ENCODE results near the gene SLC4A2.

SLC4A2 gene

GRCh38 chr7:151079199-151079910 lies 20.0 kb downstream of the SLC4A2 start:
- H3K9me3 ChIP-seq (ENCODE audit: control insufficient read depth, low read length), result no peaks in the 10 kb centered on the region
- peak overlapping the region; percentile 82 for H3K4me3 ChIP-seq (ENCODE audit: insufficient read depth, low read depth, low read length)
- H3K27me3 ChIP-seq (ENCODE audit: control insufficient read depth, insufficient read depth, low read length, poor library complexity, severe bottlenecking), result peaks cover 9% of the 10 kb centered on the region
- H3K27ac ChIP-seq (ENCODE audit: insufficient read depth, low read depth, low read length, poor library complexity, severe bottlenecking), result no peak overlapping the region
- WGBS, 2 experiments, result 88% methylated on average over 27 of the region's 27 CpGs
- peaks cover 14% of the 10 kb centered on the region for H3K36me3 ChIP-seq (ENCODE audit: control insufficient read depth, insufficient read depth, low read length)
- H3K4me1 ChIP-seq (ENCODE audit: control insufficient read depth, insufficient read depth, low read length), result peaks cover 34% of the 10 kb centered on the region

- 3% methylated on average over 31 of the region's 31 CpGs for WGBS, 2 experiments
- H3K9me3 ChIP-seq (ENCODE audit: control insufficient read depth, low read length), result no peaks in the 10 kb centered on the region
Measured at GRCh38 chr7:151080067-151080521, 20.7 kb downstream of the SLC4A2 start.

GRCh38 chr7:151080522-151081169 lies 21.3 kb downstream of the SLC4A2 start, which contains the start of gene FASTK:
Gene FASTK (minus strand): TSS chr7:151080809. CDS start chr7:151080766, 43 bp downstream.
- Histone ChIP-seq H3K4me1 (ENCODE audit: control insufficient read depth, insufficient read depth, low read length) (peaks cover 42% of the 10 kb centered on the region), H3K27me3 (ENCODE audit: control insufficient read depth, insufficient read depth, low read length, poor library complexity, severe bottlenecking) (peaks cover 12% of the 10 kb centered on the region), H3K4me3 (ENCODE audit: insufficient read depth, low read depth, low read length) (peak within 1 kb of the TSS; percentile 82), H3K27ac (ENCODE audit: insufficient read depth, low read depth, low read length, poor library complexity, severe bottlenecking) (no peak within 1 kb of the TSS), H3K9me3 (ENCODE audit: control insufficient read depth, low read length) (no peaks in the 10 kb centered on the region), H3K36me3 (ENCODE audit: control insufficient read depth, insufficient read depth, low read length) (peaks cover 5% of the 10 kb centered on the region)
- 1% methylated on average over 66 of the region's 66 CpGs for WGBS, 2 experiments

More at GRCh38 chr7:151080067-151080521, 20.7 kb downstream of the SLC4A2 start:
- H3K36me3 ChIP-seq (ENCODE audit: control insufficient read depth, insufficient read depth, low read length), result peaks cover 7% of the 10 kb centered on the region
- H3K27ac ChIP-seq (ENCODE audit: insufficient read depth, low read depth, low read length, poor library complexity, severe bottlenecking), result no peak overlapping the region
- peaks cover 12% of the 10 kb centered on the region for H3K27me3 ChIP-seq (ENCODE audit: control insufficient read depth, insufficient read depth, low read length, poor library complexity, severe bottlenecking)
- peaks cover 38% of the 10 kb centered on the region for H3K4me1 ChIP-seq (ENCODE audit: control insufficient read depth, insufficient read depth, low read length)
- H3K4me3 ChIP-seq (ENCODE audit: insufficient read depth, low read depth, low read length), result peak overlapping the region; percentile 82

GRCh38 chr7:151081170-151082101 lies 22.0 kb downstream of the SLC4A2 start:
- H3K4me1 ChIP-seq (ENCODE audit: control insufficient read depth, insufficient read depth, low read length), result peaks cover 42% of the 10 kb centered on the region

GRCh38 chr7:151082141-151083070 lies 23.0 kb downstream of the SLC4A2 start:
- 69 to 72% methylated on average over 40 to 42 of the region's 42 CpGs for WGBS, 2 experiments
- no peaks in the 10 kb centered on the region for H3K9me3 ChIP-seq (ENCODE audit: control insufficient read depth, low read length)
- H3K4me1 ChIP-seq (ENCODE audit: control insufficient read depth, insufficient read depth, low read length), result peaks cover 42% of the 10 kb centered on the region
- H3K27me3 ChIP-seq (ENCODE audit: control insufficient read depth, insufficient read depth, low read length, poor library complexity, severe bottlenecking), result peaks cover 12% of the 10 kb centered on the region
- no peak overlapping the region for H3K27ac ChIP-seq (ENCODE audit: insufficient read depth, low read depth, low read length, poor library complexity, severe bottlenecking)
- no peaks in the 10 kb centered on the region for H3K36me3 ChIP-seq (ENCODE audit: control insufficient read depth, insufficient read depth, low read length)
- H3K4me3 ChIP-seq (ENCODE audit: insufficient read depth, low read depth, low read length), result peak overlapping the region; percentile 85

More at GRCh38 chr7:151081170-151082101, 22.0 kb downstream of the SLC4A2 start:
- H3K27ac ChIP-seq (ENCODE audit: insufficient read depth, low read depth, low read length, poor library complexity, severe bottlenecking), result no peak overlapping the region
- H3K27me3 ChIP-seq (ENCODE audit: control insufficient read depth, insufficient read depth, low read length, poor library complexity, severe bottlenecking), result peaks cover 12% of the 10 kb centered on the region
- H3K4me3 ChIP-seq (ENCODE audit: insufficient read depth, low read depth, low read length), result peak overlapping the region; percentile 82
- H3K9me3 ChIP-seq (ENCODE audit: control insufficient read depth, low read length), result no peaks in the 10 kb centered on the region
- H3K36me3 ChIP-seq (ENCODE audit: control insufficient read depth, insufficient read depth, low read length), result no peaks in the 10 kb centered on the region
- 39 to 42% methylated on average over 64 of the region's 64 CpGs for WGBS, 2 experiments

- H3K27ac ChIP-seq (ENCODE audit: insufficient read depth, low read depth, low read length, poor library complexity, severe bottlenecking), result no peak within 1 kb of the TSS
- 1% methylated on average over 69 of the region's 69 CpGs for WGBS, 2 experiments
Measured at GRCh38 chr7:151083071-151083823, 23.9 kb downstream of the SLC4A2 start, which contains the start of gene TMUB1. Gene TMUB1 (minus strand): TSS chr7:151083493. CDS start chr7:151082563, 930 bp downstream.

GRCh38 chr7:151083824-151084160 lies 24.4 kb downstream of the SLC4A2 start:
- peaks cover 51% of the 10 kb centered on the region for H3K4me1 ChIP-seq (ENCODE audit: control insufficient read depth, insufficient read depth, low read length)
- peak overlapping the region; percentile 85 for H3K4me3 ChIP-seq (ENCODE audit: insufficient read depth, low read depth, low read length)
- H3K27me3 ChIP-seq (ENCODE audit: control insufficient read depth, insufficient read depth, low read length, poor library complexity, severe bottlenecking), result peaks cover 23% of the 10 kb centered on the region
- no peak overlapping the region for H3K27ac ChIP-seq (ENCODE audit: insufficient read depth, low read depth, low read length, poor library complexity, severe bottlenecking)
- 8 to 9% methylated on average over 2 of the region's 3 CpGs for WGBS, 2 experiments
- no peaks in the 10 kb centered on the region for H3K9me3 ChIP-seq (ENCODE audit: control insufficient read depth, low read length)
- no peaks in the 10 kb centered on the region for H3K36me3 ChIP-seq (ENCODE audit: control insufficient read depth, insufficient read depth, low read length)

More at GRCh38 chr7:151083071-151083823, 23.9 kb downstream of the SLC4A2 start, which contains the start of gene TMUB1:
- peaks cover 19% of the 10 kb centered on the region for H3K27me3 ChIP-seq (ENCODE audit: control insufficient read depth, insufficient read depth, low read length, poor library complexity, severe bottlenecking)
- no peaks in the 10 kb centered on the region for H3K9me3 ChIP-seq (ENCODE audit: control insufficient read depth, low read length)
- H3K4me3 ChIP-seq (ENCODE audit: insufficient read depth, low read depth, low read length), result peak within 1 kb of the TSS; percentile 85
- peaks cover 50% of the 10 kb centered on the region for H3K4me1 ChIP-seq (ENCODE audit: control insufficient read depth, insufficient read depth, low read length)
- H3K36me3 ChIP-seq (ENCODE audit: control insufficient read depth, insufficient read depth, low read length), result no peaks in the 10 kb centered on the region

- H3K27ac ChIP-seq (ENCODE audit: insufficient read depth, low read depth, low read length, poor library complexity, severe bottlenecking), result no peak overlapping the region
- peaks cover 23% of the 10 kb centered on the region for H3K27me3 ChIP-seq (ENCODE audit: control insufficient read depth, insufficient read depth, low read length, poor library complexity, severe bottlenecking)
- WGBS, 2 experiments, result 41 to 43% methylated on average over 5 of the region's 5 CpGs
- H3K4me1 ChIP-seq (ENCODE audit: control insufficient read depth, insufficient read depth, low read length), result peaks cover 51% of the 10 kb centered on the region
- H3K36me3 ChIP-seq (ENCODE audit: control insufficient read depth, insufficient read depth, low read length), result no peaks in the 10 kb centered on the region
- peak overlapping the region; percentile 52 for H3K4me3 ChIP-seq (ENCODE audit: insufficient read depth, low read depth, low read length)
- H3K9me3 ChIP-seq (ENCODE audit: control insufficient read depth, low read length), result no peaks in the 10 kb centered on the region
Measured at GRCh38 chr7:151085329-151085690, 25.9 kb downstream of the SLC4A2 start.
